ENCODE data around the gene FAM216A. TPM values are rescaled to one million over a fixed set of nuclear protein-coding genes. Genes with fewer than 3 reads are reported as not detected.
"Not testable (repeated sequence)": the region's sequence is repeated elsewhere in the genome, so short reads cannot be mapped to it uniquely, and the experiment has no call there.

FAM216A gene
- 11.0 and 20.7 TPM in 2 replicates for total RNA-seq

GRCh38 chr12:110468214-110469048, at the start of gene FAM216A, which contains the start of gene GPN3:
TSS of gene FAM216A (plus strand) at chr12:110468845. CDS start at chr12:110468876, 31 bp downstream.
TSS of gene GPN3 (minus strand) at chr12:110468257. CDS start at chr12:110468203, 54 bp downstream.
- H3K4me3 ChIP-seq (ENCODE audit: low read depth, low read length), result peak within 1 kb of the TSS; percentile 84
- DNase-seq (ENCODE audit: low read depth), result peak; percentile 99
- TF ChIP-seq CTCF (IDR thresholded peaks at IDR 0.05; ENCODE audit: insufficient read depth, low read depth, low read length), result no peak

GRCh38 chr12:110420644-110421043, 48.0 kb upstream of the FAM216A start:
- DNase-seq (ENCODE audit: low read depth); H3K4me3 ChIP-seq (ENCODE audit: low read depth, low read length): not testable (repeated sequence)

GRCh38 chr12:110421159-110421661, 47.4 kb upstream of the FAM216A start:
- no peak overlapping the region for H3K4me3 ChIP-seq (ENCODE audit: low read depth, low read length)

GRCh38 chr12:110421701-110422100, 46.9 kb upstream of the FAM216A start:
- no peak for TF ChIP-seq CTCF (IDR thresholded peaks at IDR 0.05; ENCODE audit: insufficient read depth, low read depth, low read length)
- H3K4me3 ChIP-seq (ENCODE audit: low read depth, low read length), result no peak overlapping the region
- DNase-seq (ENCODE audit: low read depth), result no peak

More at GRCh38 chr12:110421159-110421661, 47.4 kb upstream of the FAM216A start:
- no peak for DNase-seq (ENCODE audit: low read depth)
- no peak for TF ChIP-seq CTCF (IDR thresholded peaks at IDR 0.05; ENCODE audit: insufficient read depth, low read depth, low read length)

GRCh38 chr12:110424237-110424636, 44.4 kb upstream of the FAM216A start:
- DNase-seq (ENCODE audit: low read depth), result no peak
- H3K4me3 ChIP-seq (ENCODE audit: low read depth, low read length), result no peak overlapping the region
- no peak for TF ChIP-seq CTCF (IDR thresholded peaks at IDR 0.05; ENCODE audit: insufficient read depth, low read depth, low read length)

GRCh38 chr12:110426406-110426805, 42.2 kb upstream of the FAM216A start:
- peak; percentile 34 for DNase-seq (ENCODE audit: low read depth)
- no peak for TF ChIP-seq CTCF (IDR thresholded peaks at IDR 0.05; ENCODE audit: insufficient read depth, low read depth, low read length)
- H3K4me3 ChIP-seq (ENCODE audit: low read depth, low read length), result no peak overlapping the region

- DNase-seq (ENCODE audit: low read depth), result not testable (repeated sequence)
These were observed 39.0 kb upstream of the FAM216A start for GRCh38 chr12:110429676-110430075.

More at GRCh38 chr12:110429676-110430075, 39.0 kb upstream of the FAM216A start:
- not testable (repeated sequence) for H3K4me3 ChIP-seq (ENCODE audit: low read depth, low read length)

All from fibroblast of villous mesenchyme (primary cell).